Measurements from ENCODE around the gene KLC1. TPM values are rescaled to one million over a fixed set of nuclear protein-coding genes. Genes with fewer than 3 reads are reported as not detected.
A peak's percentile ranks its signal among the peaks of the same experiment; 100 is the strongest.

Gene KLC1
- total and polyA plus RNA-seq, 11 donors, result 127 to 241 (median 158) TPM

- 85 to 89% (median 88%) methylated on average over 10 of the region's 10 CpGs for WGBS, 4 donors
- H3K4me3 ChIP-seq, result no peak overlapping the region
- no peaks in the 10 kb centered on the region for H3K9me3 ChIP-seq
- H3K4me1 ChIP-seq, result peaks cover 0 to 34% (median 17%) of the 10 kb centered on the region in 12 donors
- TF ChIP-seq CTCF (IDR thresholded peaks at IDR 0.05), result no peak
- TF ChIP-seq POLR2A (IDR thresholded peaks at IDR 0.05), result no peak
- no peak overlapping the region for H3K27ac ChIP-seq
- intact Hi-C loops (cut with DNase I), result loop anchor here in 1 of 10 donors (10.0 kb wide), 2 partner anchors 163 to 247 kb away; no protein-coding TSS in a partner anchor
- H3K27me3 ChIP-seq, result no peaks in the 10 kb centered on the region
- ATAC-seq (no peak), DNase-seq (no peak)
- peaks cover 0 to 100% (median 84%) of the 10 kb centered on the region in 9 donors for H3K36me3 ChIP-seq
Measured at GRCh38 chr14:103738166-103738565, 109.2 kb downstream of the KLC1 start.

GRCh38 chr14:103738701-103739451 lies 109.9 kb downstream of the KLC1 start:
- WGBS, 4 donors, result 85 to 88% (median 86%) methylated on average over 32 to 34 of the region's 34 CpGs
- H3K4me1 ChIP-seq, result peaks cover 0 to 34% (median 17%) of the 10 kb centered on the region in 12 donors
- TF ChIP-seq CTCF (IDR thresholded peaks at IDR 0.05) (no peak), POLR2A (IDR thresholded peaks at IDR 0.05) (no peak)
- intact Hi-C loops (cut with DNase I), result loop anchor here in 1 of 10 donors (10.0 kb wide), 2 partner anchors 164 to 246 kb away; no protein-coding TSS in a partner anchor
- no peaks in the 10 kb centered on the region for H3K27me3 ChIP-seq
- peaks cover 0 to 98% (median 83%) of the 10 kb centered on the region in 9 donors for H3K36me3 ChIP-seq
- DNase-seq (no peak), ATAC-seq (peak in 1 of 4 donors; percentile 6)
- no peak overlapping the region for H3K4me3 ChIP-seq
- H3K9me3 ChIP-seq, result no peaks in the 10 kb centered on the region
- no peak overlapping the region for H3K27ac ChIP-seq

- no peak for ATAC-seq
- Histone ChIP-seq H3K36me3 (peaks cover 0 to 97% (median 82%) of the 10 kb centered on the region in 9 donors), H3K27ac (no peak overlapping the region), H3K4me1 (peaks cover 0 to 34% (median 17%) of the 10 kb centered on the region in 12 donors), H3K9me3 (no peaks in the 10 kb centered on the region), H3K27me3 (no peaks in the 10 kb centered on the region), H3K4me3 (no peak overlapping the region)
- DNase-seq, result no peak
- 85 to 94% (median 89%) methylated on average over 5 to 6 of the region's 6 CpGs for WGBS, 4 donors
- intact Hi-C loops (cut with DNase I), result loop anchor here in 1 of 10 donors (10.0 kb wide), 2 partner anchors 165 to 245 kb away; no protein-coding TSS in a partner anchor
- no peak for TF ChIP-seq POLR2A (IDR thresholded peaks at IDR 0.05)
- TF ChIP-seq CTCF (IDR thresholded peaks at IDR 0.05), result no peak
Measured at GRCh38 chr14:103739466-103739792, 110.4 kb downstream of the KLC1 start.

- no peak for ATAC-seq
- H3K4me1 ChIP-seq, result peaks cover 0 to 33% (median 15%) of the 10 kb centered on the region in 12 donors
- no peak overlapping the region for H3K27ac ChIP-seq
- H3K27me3 ChIP-seq, result no peaks in the 10 kb centered on the region
- 93 to 95% (median 94%) methylated on average over 26 to 30 of the region's 30 CpGs for WGBS, 4 donors
- intact Hi-C loops (cut with DNase I), result loop anchor here in 2 of 10 donors (10.0 kb wide), 3 partner anchors 165 to 245 kb away; no protein-coding TSS in a partner anchor
- TF ChIP-seq POLR2A (IDR thresholded peaks at IDR 0.05), result no peak
- no peak for TF ChIP-seq CTCF (IDR thresholded peaks at IDR 0.05)
- H3K9me3 ChIP-seq, result no peaks in the 10 kb centered on the region
- H3K36me3 ChIP-seq, result peaks cover 0 to 97% (median 82%) of the 10 kb centered on the region in 9 donors
- H3K4me3 ChIP-seq, result no peak overlapping the region
- no peak for DNase-seq
Measured at GRCh38 chr14:103739793-103740501, 110.9 kb downstream of the KLC1 start.

Data from heart left ventricle (tissue), 16 donors.